Common myeloid progenitor, CD34-positive (primary cell): ENCODE results near the gene RASL12.

ENCODE experiments used
- CTCF ChIA-PET: fragments of 350-600 bp; sonication (Branson Sonifier 250); formaldehyde crosslinking; loops from one replicate; lab custom pipeline; 2021; ENCODE audit warnings: antibody characterized with exemption; lab: Charles Lee
- POLR2A ChIA-PET: fragments of 350-600 bp; sonication (Branson Sonifier 250); formaldehyde crosslinking; loops from one replicate; lab custom pipeline; 2021; ENCODE audit warnings: antibody characterized with exemption; lab: Charles Lee
- DNase-seq, 3 donors: peaks; one replicate each; pipeline versions ENCODE4 v3.0.0 to v3.0.0-alpha.2; 2013
- H3K27ac ChIP-seq, 2 experiments: 1 replicate in 1 of 2; 2 replicates in 1 of 2; pipeline ENCODE4 v1.7.0; 2013; ENCODE audit warnings: inconsistent platforms in 2 of 2, low read length in 2 of 2, mild to moderate bottlenecking in 2 of 2, low read depth in 1 of 2, moderate library complexity in 1 of 2; ENCODE audit not compliant: severe bottlenecking in 2 of 2, insufficient read depth in 1 of 2, poor library complexity in 1 of 2
- H3K27me3 ChIP-seq, 5 experiments: replicated peaks in 2 of 5; 1 replicate in 3 of 5; 2 replicates in 2 of 5; pipeline versions ENCODE4 v1.6.1 to v1.7.0; 2013; ENCODE audit warnings: low read length in 4 of 5, mild to moderate bottlenecking in 2 of 5, moderate library complexity in 2 of 5, inconsistent platforms in 1 of 5; ENCODE audit not compliant: insufficient read depth in 5 of 5, control insufficient read depth in 4 of 5
- H3K36me3 ChIP-seq, 4 experiments: 1 replicate in 2 of 4; 2 replicates in 2 of 4; pipeline versions ENCODE4 v1.6.1 to v1.7.0; 2013; ENCODE audit warnings: low read length in 3 of 4, control low read depth in 1 of 4, mild to moderate bottlenecking in 1 of 4; ENCODE audit not compliant: control insufficient read depth in 4 of 4, insufficient read depth in 4 of 4
- H3K4me1 ChIP-seq, 4 experiments: 1 replicate in 3 of 4; 2 replicates in 1 of 4; pipeline versions ENCODE4 v1.6.1 to v1.7.1; 2013; ENCODE audit warnings: low read length in 3 of 4, mild to moderate bottlenecking in 3 of 4, control low read depth in 1 of 4, inconsistent platforms in 1 of 4, moderate library complexity in 1 of 4; ENCODE audit not compliant: control insufficient read depth in 4 of 4, insufficient read depth in 4 of 4; ENCODE audit errors: control extremely low read depth in 1 of 4
- H3K4me3 ChIP-seq, 7 experiments: 1 replicate in 4 of 7; 2 replicates in 3 of 7; pipeline versions ENCODE4 v1.5.1 to v1.7.0; 2013; ENCODE audit warnings: mild to moderate bottlenecking in 7 of 7, low read length in 6 of 7, moderate library complexity in 6 of 7, inconsistent platforms in 2 of 7, low read depth in 2 of 7, control low read depth in 1 of 7; ENCODE audit not compliant: insufficient read depth in 4 of 7, control insufficient read depth in 1 of 7; ENCODE audit errors: extremely low read depth in 1 of 7
- H3K9me3 ChIP-seq, 5 experiments: 1 replicate in 4 of 5; 2 replicates in 1 of 5; pipeline versions ENCODE4 v1.6.1 to v1.7.1; 2013; ENCODE audit warnings: low read length in 4 of 5, mild to moderate bottlenecking in 2 of 5, inconsistent platforms in 1 of 5, low read depth in 1 of 5, moderate library complexity in 1 of 5; ENCODE audit not compliant: control insufficient read depth in 4 of 5, insufficient read depth in 2 of 5; ENCODE audit errors: control extremely low read depth in 1 of 5
- WGBS: methylation state at CpG from one replicate; pipeline ENCODE4 v1.1.5; 2013; ENCODE audit not compliant: insufficient coverage; 5-methylcytosine and 5-hydroxymethylcytosine counted together

RASL12 gene

GRCh38 chr15:65092911-65093792, 25.4 kb upstream of the RASL12 start:
- Histone ChIP-seq H3K27me3 (no peaks in the 10 kb centered on the region), H3K9me3 (no peaks in the 10 kb centered on the region), H3K4me3 (no peak overlapping the region), H3K36me3 (peaks cover 0 to 15% (median 9%) of the 10 kb centered on the region in 4 experiments), H3K27ac (no peak overlapping the region), H3K4me1 (no peaks in the 10 kb centered on the region)
- WGBS: over 99% methylated on average over 15 of the region's 17 CpGs
- ChIA-PET POLR2A (no interaction called here), CTCF (interaction anchor here (1.0 to 15.0 kb wide), 4 partner anchors 11 to 59 kb away, joined by 3 to 142 read pairs (median 4); no protein-coding TSS in a partner anchor)
- DNase-seq: no peak

GRCh38 chr15:65091946-65092770, 24.4 kb upstream of the RASL12 start:
- POLR2A ChIA-PET: no interaction called here
- 98% methylated on average over 8 of the region's 12 CpGs for WGBS
- CTCF ChIA-PET: interaction anchor here (1.0 to 15.0 kb wide), 3 partner anchors 10 to 39 kb away, joined by 3 to 142 read pairs (median 5); no protein-coding TSS in a partner anchor
- no peaks in the 10 kb centered on the region for H3K27me3 ChIP-seq
- no peaks in the 10 kb centered on the region for H3K9me3 ChIP-seq
- H3K27ac ChIP-seq: no peak overlapping the region
- no peak for DNase-seq
- peaks cover 0 to 5% (median 1%) of the 10 kb centered on the region in 4 experiments for H3K36me3 ChIP-seq
- no peaks in the 10 kb centered on the region for H3K4me1 ChIP-seq
- H3K4me3 ChIP-seq: no peak overlapping the region

DNA sequence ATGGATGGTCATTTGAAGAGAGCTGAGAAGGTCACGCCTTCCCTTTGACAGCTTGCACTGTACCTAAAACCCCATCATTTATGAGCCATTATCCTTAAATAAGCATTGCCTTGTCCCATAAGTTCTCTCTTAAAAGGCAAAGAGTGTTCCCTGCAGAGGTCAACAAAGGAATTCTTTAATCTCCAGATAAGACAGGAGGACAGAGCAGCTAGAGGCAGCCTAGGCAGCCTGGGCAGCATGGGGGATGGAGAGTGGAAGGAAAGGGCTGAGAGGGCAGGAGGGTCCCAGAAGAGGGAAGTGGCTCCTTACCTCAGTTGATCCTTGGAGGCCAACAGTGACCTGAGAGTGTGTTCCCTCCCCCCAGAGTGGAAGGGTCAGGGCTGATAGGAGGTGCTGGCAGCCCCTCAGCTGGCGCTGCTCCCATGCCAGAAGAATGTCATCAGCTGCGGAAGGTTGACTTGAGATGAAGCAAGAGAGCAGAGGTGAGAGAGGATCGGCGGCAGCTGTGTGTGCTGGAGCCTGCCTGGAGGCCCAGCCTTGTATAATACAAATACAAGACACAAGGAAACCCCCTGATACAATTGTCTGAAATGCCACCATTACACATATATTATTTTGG, 21.5 kb upstream of the RASL12 start:
- CTCF ChIA-PET: interaction anchor here (0.7 to 17.2 kb wide), 5 partner anchors 11 to 56 kb away, joined by 3 to 282 read pairs (median 4); no protein-coding TSS in a partner anchor
- WGBS: 93% methylated on average over 3 of the region's 5 CpGs
- POLR2A ChIA-PET: interaction anchor here (0.6 kb wide), 1 partner anchor 50 kb away, joined by 4 read pairs; no protein-coding TSS in a partner anchor

DNA sequence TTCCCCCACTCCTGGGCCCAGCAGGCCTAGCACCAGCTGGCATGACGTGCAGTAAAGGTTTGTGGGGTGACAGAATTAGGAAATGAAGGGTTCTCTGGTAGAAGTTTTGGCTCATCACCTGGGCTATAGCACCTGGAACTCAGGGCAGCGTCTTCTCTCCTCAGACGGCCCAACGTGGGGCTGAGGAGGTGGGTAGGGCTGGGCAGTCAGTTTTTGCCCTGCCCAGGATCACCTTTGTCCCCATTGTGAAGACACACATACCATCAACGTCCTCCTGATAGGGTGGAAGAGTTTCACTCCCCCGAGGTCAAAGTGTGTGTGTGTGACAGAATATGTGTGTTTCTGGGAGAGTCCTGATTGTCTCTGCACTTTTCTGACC, 20.8 kb upstream of the RASL12 start:
- ChIA-PET CTCF (interaction anchor here (1.1 to 17.2 kb wide), 5 partner anchors 10 to 55 kb away, joined by 3 to 282 read pairs (median 17); no protein-coding TSS in a partner anchor), POLR2A (no interaction called here)
- no peak for DNase-seq
- H3K9me3 ChIP-seq: no peaks in the 10 kb centered on the region
- peaks cover 0 to 2% (median 0%) of the 10 kb centered on the region in 5 experiments for H3K27me3 ChIP-seq
- peaks cover 0 to 2% (median 0%) of the 10 kb centered on the region in 4 experiments for H3K36me3 ChIP-seq
- no peaks in the 10 kb centered on the region for H3K4me1 ChIP-seq
- no peak overlapping the region for H3K27ac ChIP-seq
- 87% methylated on average over 3 of the region's 6 CpGs for WGBS
- no peak overlapping the region for H3K4me3 ChIP-seq

More for the DNA sequence above, 21.5 kb upstream of the RASL12 start:
- Histone ChIP-seq H3K36me3 (peaks cover 0 to 2% (median 0%) of the 10 kb centered on the region in 4 experiments), H3K9me3 (no peaks in the 10 kb centered on the region), H3K27me3 (peaks cover 0 to 2% (median 0%) of the 10 kb centered on the region in 5 experiments), H3K4me1 (no peaks in the 10 kb centered on the region), H3K4me3 (no peak overlapping the region), H3K27ac (no peak overlapping the region)
- no peak for DNase-seq

- peaks cover 0 to 4% (median 0%) of the 10 kb centered on the region in 5 experiments for H3K27me3 ChIP-seq
- ChIA-PET CTCF (interaction anchor here (1.1 to 17.2 kb wide), 8 partner anchors 10 to 54 kb away, joined by 3 to 282 read pairs (median 12); no protein-coding TSS in a partner anchor), POLR2A (no interaction called here)
- H3K9me3 ChIP-seq: no peaks in the 10 kb centered on the region
- H3K4me1 ChIP-seq: peaks cover 0 to under 1% (median 0%) of the 10 kb centered on the region in 4 experiments
- DNase-seq: no peak
- no peak overlapping the region for H3K27ac ChIP-seq
- H3K36me3 ChIP-seq: peaks cover 0 to 2% (median 0%) of the 10 kb centered on the region in 4 experiments
- no peak overlapping the region for H3K4me3 ChIP-seq
- 99% methylated on average over 12 of the region's 13 CpGs for WGBS
Observed at GRCh38 chr15:65087873-65088642, 20.3 kb upstream of the RASL12 start.

DNA sequence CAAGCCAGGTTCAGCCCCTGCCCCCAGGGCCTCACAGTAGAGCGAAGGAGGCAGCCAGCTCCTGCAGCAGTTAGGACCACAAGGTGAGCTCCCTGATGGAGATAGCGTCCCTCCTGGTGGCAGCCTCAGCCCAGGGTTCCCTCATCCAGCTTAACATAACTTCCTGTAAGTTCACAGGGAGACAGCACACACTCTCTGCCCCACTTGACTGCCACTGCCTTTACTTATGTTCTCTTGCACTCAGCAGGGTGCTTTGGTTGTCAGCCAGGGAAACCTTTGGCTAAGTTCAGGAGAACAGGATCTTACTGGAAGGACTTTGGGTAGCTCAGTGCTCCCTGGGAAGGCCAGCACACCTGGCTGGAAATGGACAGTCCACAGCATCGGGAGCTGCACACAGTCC, 19.6 kb upstream of the RASL12 start:
- H3K4me1 ChIP-seq: peaks cover 0 to 7% (median 4%) of the 10 kb centered on the region in 4 experiments
- no peak overlapping the region for H3K27ac ChIP-seq
- DNase-seq: no peak
- H3K36me3 ChIP-seq: peaks cover 0 to 2% (median 0%) of the 10 kb centered on the region in 4 experiments
- 80% methylated on average over 3 of the region's 3 CpGs for WGBS
- H3K9me3 ChIP-seq: no peaks in the 10 kb centered on the region
- CTCF ChIA-PET: interaction anchor here (0.8 to 17.2 kb wide), 11 partner anchors 9 to 53 kb away, joined by 3 to 282 read pairs (median 5); partner anchors contain the start of gene SLC51B
- POLR2A ChIA-PET: no interaction called here
- H3K27me3 ChIP-seq: peaks cover 0 to 4% (median 0%) of the 10 kb centered on the region in 5 experiments
- H3K4me3 ChIP-seq: no peak overlapping the region
